Measurements from ENCODE around the gene RIMBP2. TPM values are rescaled to one million over a fixed set of nuclear protein-coding genes. Genes with fewer than 3 reads are reported as not detected.

The RIMBP2 gene
- total and polyA plus RNA-seq, 2 experiments from 2014 or later, result 0.31 to 0.37 TPM

GRCh38 chr12:130710733-130711080, 5.4 kb downstream of the RIMBP2 start:
- no peak overlapping the region for H3K27ac Mint-ChIP-seq
- Histone ChIP-seq H4K20me1 (replicated peaks; ENCODE audit: insufficient read depth) (no peaks in the 10 kb centered on the region), H3K9me2 (ENCODE audit: insufficient read depth) (no peaks in the 10 kb centered on the region), H3K4me3 (no peak overlapping the region), H3K4me1 (ENCODE audit: insufficient read depth) (no peaks in the 10 kb centered on the region; the same call in 1 of the 2 replicates), H3K79me2 (replicated peaks; ENCODE audit: insufficient read depth) (no peaks in the 10 kb centered on the region), H3K27me3 (ENCODE audit: insufficient read depth) (peaks cover 37% of the 10 kb centered on the region), H3K4me2 (no peak overlapping the region), H2AFZ (no peak overlapping the region), H3K36me3 (ENCODE audit: insufficient read depth) (no peaks in the 10 kb centered on the region), H3K27ac (ENCODE audit: low read depth) (no peak overlapping the region), H3F3A (replicated peaks; ENCODE audit: low read depth) (no peaks in the 10 kb centered on the region)
- H3K4me3 Mint-ChIP-seq, result no peak overlapping the region
- ATAC-seq, result no peak
- H3K4me1 Mint-ChIP-seq, result peaks cover 7% of the 10 kb centered on the region
- peaks cover 24% of the 10 kb centered on the region for H3K36me3 Mint-ChIP-seq (ENCODE audit: low read depth)
- TF ChIP-seq CTCF (conservative IDR thresholded peaks at IDR 0.05; ENCODE audit: low read depth in 2 of 2), result no peak
- no peak for TF ChIP-seq JUNB (IDR thresholded peaks at IDR 0.05; ENCODE audit: unreplicated experiment)
- no peak for TF ChIP-seq ZNF462 (CRISPR knock-in tag; IDR thresholded peaks at IDR 0.05)
- TF ChIP-seq REST (IDR thresholded peaks at IDR 0.05; ENCODE audit: unreplicated experiment), result no peak
- no peak for TF ChIP-seq ETS1 (IDR thresholded peaks at IDR 0.05)
- TF ChIP-seq STAT1 (IDR thresholded peaks at IDR 0.05; ENCODE audit: unreplicated experiment), result no peak
- TF ChIP-seq EZH2phosphoT487 (IDR thresholded peaks at IDR 0.05; ENCODE audit: unreplicated experiment), result no peak
- no peak for TF ChIP-seq POLR2AphosphoS5 (IDR thresholded peaks at IDR 0.05; ENCODE audit: low read depth)
- no peak for TF ChIP-seq NANOG (IDR thresholded peaks at IDR 0.05; ENCODE audit: borderline replicate concordance)
- no peak for TF ChIP-seq CREB1 (CRISPR knock-in tag; IDR thresholded peaks at IDR 0.05; ENCODE audit: low read depth)
- TF ChIP-seq ZNF331 (CRISPR knock-in tag; IDR thresholded peaks at IDR 0.05; ENCODE audit: low read depth), result no peak
- TF ChIP-seq EZH2 (IDR thresholded peaks at IDR 0.05; ENCODE audit: low read depth, unreplicated experiment), result no peak
- TF ChIP-seq ZNF114 (CRISPR knock-in tag; IDR thresholded peaks at IDR 0.05), result no peak
- H3K27me3 Mint-ChIP-seq (ENCODE audit: insufficient read depth, low read depth, poor library complexity), result peaks cover 28% of the 10 kb centered on the region
- peaks cover 78% of the 10 kb centered on the region for H3K9me3 Mint-ChIP-seq
- no peak for DNase-seq (ENCODE audit: low spot score)
